H9 (cell line): ENCODE results near the gene CCNJL. TPM values are rescaled to one million over a fixed set of nuclear protein-coding genes. Genes with fewer than 3 reads are reported as not detected.

Experiments
- DNase-seq: peaks from one replicate; pipeline ENCODE4 v3.0.0-alpha.2; 2017
- H2AFZ ChIP-seq: one replicate; pipeline ENCODE4 v1.6.1; 2013; ENCODE audit warnings: mild to moderate bottlenecking, low read length, control low read depth, moderate library complexity
- H2AK5ac ChIP-seq: 2 replicates; pipeline ENCODE4 v1.6.1; 2013; ENCODE audit warnings: low read length, control low read depth, mixed read lengths; ENCODE audit not compliant: insufficient read length
- H2BK120ac ChIP-seq: one replicate; pipeline ENCODE4 v1.6.1; 2013; ENCODE audit warnings: low read depth, mild to moderate bottlenecking, low read length, control low read depth, inconsistent platforms; ENCODE audit not compliant: poor library complexity, severe bottlenecking
- H2BK12ac ChIP-seq: 2 replicates; pipeline ENCODE4 v1.6.1; 2013; ENCODE audit warnings: low read length, control low read depth, mixed read lengths, low read depth; ENCODE audit not compliant: insufficient read length
- H2BK15ac ChIP-seq: 2 replicates; pipeline ENCODE4 v1.6.1; 2013; ENCODE audit warnings: low read depth, low read length, control low read depth
- H2BK20ac ChIP-seq: one replicate; pipeline ENCODE4 v1.6.1; 2013; ENCODE audit warnings: low read depth, mild to moderate bottlenecking, low read length, control low read depth, inconsistent platforms; ENCODE audit not compliant: poor library complexity, severe bottlenecking
- H2BK5ac ChIP-seq: 2 replicates; pipeline ENCODE4 v1.6.1; 2013; ENCODE audit warnings: low read length, control low read depth, mixed read lengths; ENCODE audit not compliant: insufficient read length
- H3K14ac ChIP-seq: 2 replicates; pipeline ENCODE4 v1.6.1; 2013; ENCODE audit warnings: low read length, control low read depth; ENCODE audit not compliant: insufficient read depth
- H3K18ac ChIP-seq: 2 replicates; pipeline ENCODE4 v1.6.1; 2013; ENCODE audit warnings: low read depth, mild to moderate bottlenecking, mixed read lengths, low read length, control low read depth; ENCODE audit not compliant: insufficient read length
- H3K23ac ChIP-seq: 2 replicates; pipeline ENCODE4 v1.6.1; 2013; ENCODE audit warnings: low read length, control low read depth, mixed read lengths, low read depth; ENCODE audit not compliant: insufficient read length
- H3K23me2 ChIP-seq: 2 replicates; pipeline ENCODE4 v1.6.1; 2013; ENCODE audit warnings: low read depth, mild to moderate bottlenecking, mixed read lengths, low read length, control low read depth; ENCODE audit not compliant: insufficient read length, poor library complexity, severe bottlenecking
- H3K27ac ChIP-seq: 2 replicates; pipeline ENCODE4 v1.5.1; 2013; ENCODE audit warnings: low read length, control low read depth, mixed read lengths, low read depth; ENCODE audit not compliant: insufficient read length
- H3K27me3 ChIP-seq: 2 replicates; pipeline ENCODE4 v1.6.1; 2013; ENCODE audit warnings: low read length, control low read depth, inconsistent platforms; ENCODE audit not compliant: insufficient read depth
- H3K4ac ChIP-seq: 2 replicates; pipeline ENCODE4 v1.6.1; 2013; ENCODE audit warnings: low read depth, mild to moderate bottlenecking, control low read depth, inconsistent platforms, low read length, moderate library complexity
- H3K4me1 ChIP-seq: 2 replicates; pipeline ENCODE4 v1.6.1; 2013; ENCODE audit warnings: low read length, control low read depth, inconsistent platforms; ENCODE audit not compliant: insufficient read depth
- H3K4me2 ChIP-seq: 2 replicates; pipeline ENCODE4 v1.6.1; 2013; ENCODE audit warnings: low read length, control low read depth, mixed read lengths; ENCODE audit not compliant: insufficient read length, insufficient read depth
- H3K56ac ChIP-seq: 2 replicates; pipeline ENCODE4 v1.6.1; 2013; ENCODE audit warnings: low read depth, mild to moderate bottlenecking, mixed read lengths, low read length, control low read depth; ENCODE audit not compliant: insufficient read length
- H3K79me1 ChIP-seq: 2 replicates; pipeline ENCODE4 v1.6.1; 2013; ENCODE audit warnings: low read depth, mild to moderate bottlenecking, moderate library complexity, low read length, control low read depth, inconsistent platforms; ENCODE audit not compliant: insufficient read depth, poor library complexity, severe bottlenecking
- H3K79me2 ChIP-seq: 2 replicates; pipeline ENCODE4 v1.6.1; 2013; ENCODE audit warnings: low read length, control low read depth, inconsistent platforms; ENCODE audit not compliant: insufficient read depth
- H3K9ac ChIP-seq: 2 replicates; pipeline ENCODE4 v1.6.1; 2013; ENCODE audit warnings: low read length, control low read depth, mixed read lengths; ENCODE audit not compliant: insufficient read length; ENCODE audit errors: extremely low read depth
- H3K9me3 ChIP-seq: one replicate; pipeline ENCODE4 v1.6.1; 2013; ENCODE audit warnings: low read depth, low read length, inconsistent platforms; ENCODE audit not compliant: control insufficient read depth
- H3T11ph ChIP-seq: one replicate; pipeline ENCODE4 v1.6.1; 2013; ENCODE audit warnings: mild to moderate bottlenecking, low read length, control low read depth, inconsistent platforms
- H4K20me1 ChIP-seq: one replicate; pipeline ENCODE4 v1.6.1; 2013; ENCODE audit not compliant: control insufficient read depth, insufficient read length, insufficient read depth
- H4K5ac ChIP-seq: 2 replicates; pipeline ENCODE4 v1.6.1; 2013; ENCODE audit warnings: low read depth, mild to moderate bottlenecking, mixed read lengths, low read length, control low read depth; ENCODE audit not compliant: insufficient read length
- H4K8ac ChIP-seq: replicated peaks from 2 replicates; pipeline ENCODE4 v1.6.1; 2013; ENCODE audit warnings: low read length, control low read depth, mixed read lengths, low read depth; ENCODE audit not compliant: insufficient read length
- H4K91ac ChIP-seq: 2 replicates; pipeline ENCODE4 v1.6.1; 2013; ENCODE audit warnings: low read depth, mild to moderate bottlenecking, moderate library complexity, mixed read lengths, low read length, control low read depth; ENCODE audit not compliant: insufficient read length
- H3K27ac Mint-ChIP-seq, 3 experiments: 2 replicates in 2 of 3; 3 replicates in 1 of 3; pipeline ENCODE4 v1.8.0; 2020 to 2021; ENCODE audit warnings: mixed read lengths in 3 of 3, mild to moderate bottlenecking in 1 of 3, moderate library complexity in 1 of 3
- H3K27me3 Mint-ChIP-seq: 2 replicates; pipeline ENCODE4 v1.8.0; 2021; ENCODE audit warnings: low read depth, mild to moderate bottlenecking, moderate library complexity, mixed read lengths
- H3K36me3 Mint-ChIP-seq, 3 experiments: 2 replicates in 2 of 3; 3 replicates in 1 of 3; pipeline ENCODE4 v1.8.0; 2020 to 2021; ENCODE audit warnings: low read depth in 3 of 3, mixed read lengths in 3 of 3; ENCODE audit not compliant: insufficient read depth in 1 of 3
- H3K4me1 Mint-ChIP-seq, 2 experiments: 2 replicates each; pipeline ENCODE4 v1.8.0; 2020; ENCODE audit warnings: mixed read lengths in 2 of 2
- H3K4me3 Mint-ChIP-seq, 2 experiments: 2 replicates in 1 of 2; 3 replicates in 1 of 2; pipeline ENCODE4 v1.8.0; 2020 to 2021; ENCODE audit warnings: mild to moderate bottlenecking in 2 of 2, mixed read lengths in 2 of 2, moderate library complexity in 1 of 2
- H3K9me3 Mint-ChIP-seq, 2 experiments: 2 replicates in 1 of 2; 3 replicates in 1 of 2; pipeline ENCODE4 v1.8.0; 2020; ENCODE audit warnings: mild to moderate bottlenecking in 2 of 2, mixed read lengths in 2 of 2, moderate library complexity in 1 of 2
- WGBS: extraction: QIAGEN DNeasy Blood & Tissue Kit; methylation state at CpG from one replicate; pipeline ENCODE4 v1.1.7; 2013; ENCODE audit warnings: missing lambda C conversion rate, low lambda C conversion rate, mixed read lengths; ENCODE audit not compliant: insufficient read length; ENCODE audit errors: extremely low coverage; 5-methylcytosine and 5-hydroxymethylcytosine counted together
- total RNA-seq: library from RNA; stranded (reverse); gene quantifications from 2 replicates; pipeline ENCODE4 v1.2.1, GENCODE V29; 2021
- TF ChIP-seq, protein P1 (sequence below): fragments of 200-600 bp; sonication (generic); conservative IDR thresholded peaks from 3 replicates; pipeline ENCODE4 v1.8.0; 2021; ENCODE audit warnings: antibody characterized with exemption, mild to moderate bottlenecking

The CCNJL gene
- total RNA-seq, 1 experiment from 2014 or later, result 26.9 TPM

DNA sequence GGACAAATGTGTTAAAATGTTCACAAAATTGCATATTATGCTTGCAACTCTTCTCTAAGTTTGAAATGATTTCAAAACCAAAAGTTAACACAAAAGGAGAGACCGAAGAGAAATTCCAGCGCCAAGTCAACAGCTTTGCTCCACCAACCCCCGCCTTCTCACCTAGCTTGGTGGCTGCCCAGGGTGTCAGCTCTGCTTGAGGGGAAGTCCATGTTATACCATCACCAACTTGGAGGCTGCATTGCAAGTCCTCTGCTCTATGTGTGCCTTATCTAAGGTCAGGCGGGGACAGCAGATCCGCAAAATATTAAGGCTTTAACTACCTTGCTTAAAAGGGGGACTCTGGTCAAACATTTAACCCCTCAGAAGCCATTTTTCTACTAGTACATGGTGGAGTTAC lies 14.6 kb downstream of the CCNJL start:
- Histone ChIP-seq H2BK15ac (no peak overlapping the region), H3K9ac (no peak overlapping the region), H4K8ac (no peak overlapping the region), H2AFZ (no peak overlapping the region), H3K79me1 (no peaks in the 10 kb centered on the region), H3K4me2 (no peak overlapping the region), H4K20me1 (no peaks in the 10 kb centered on the region), H3K27me3 (no peaks in the 10 kb centered on the region), H4K91ac (no peak overlapping the region), H2BK20ac (no peak overlapping the region), H3K23me2 (no peaks in the 10 kb centered on the region), H2BK5ac (no peak overlapping the region), H2BK12ac (no peak overlapping the region), H3K18ac (no peak overlapping the region), H3K14ac (no peak overlapping the region; the same call in 1 of the 2 replicates), H3K27ac (no peak overlapping the region), H3K4ac (no peak overlapping the region), H2BK120ac (no peak overlapping the region), H3K9me3 (no peaks in the 10 kb centered on the region), H2AK5ac (no peak overlapping the region), H3T11ph (no peak overlapping the region), H3K23ac (no peak overlapping the region), H4K5ac (no peak overlapping the region), H3K79me2 (peaks cover 13% of the 10 kb centered on the region; the same call in 1 of the 2 replicates), H3K56ac (no peak overlapping the region), H3K4me1 (no peaks in the 10 kb centered on the region; the same call in 1 of the 2 replicates)
- Mint-ChIP-seq H3K4me3 (no peak overlapping the region), H3K27ac (no peak overlapping the region), H3K9me3 (no peaks in the 10 kb centered on the region), H3K27me3 (no peaks in the 10 kb centered on the region), H3K36me3 (peaks cover 2 to 13% (median 10%) of the 10 kb centered on the region in 3 experiments; a peak in 6 of 7 replicates), H3K4me1 (peaks cover 34 to 35% of the 10 kb centered on the region in 2 experiments)
- WGBS, result no CpG with 5 or more reads among the region's 5 CpGs
- DNase-seq, result no peak
- TF ChIP-seq, protein P1, sequence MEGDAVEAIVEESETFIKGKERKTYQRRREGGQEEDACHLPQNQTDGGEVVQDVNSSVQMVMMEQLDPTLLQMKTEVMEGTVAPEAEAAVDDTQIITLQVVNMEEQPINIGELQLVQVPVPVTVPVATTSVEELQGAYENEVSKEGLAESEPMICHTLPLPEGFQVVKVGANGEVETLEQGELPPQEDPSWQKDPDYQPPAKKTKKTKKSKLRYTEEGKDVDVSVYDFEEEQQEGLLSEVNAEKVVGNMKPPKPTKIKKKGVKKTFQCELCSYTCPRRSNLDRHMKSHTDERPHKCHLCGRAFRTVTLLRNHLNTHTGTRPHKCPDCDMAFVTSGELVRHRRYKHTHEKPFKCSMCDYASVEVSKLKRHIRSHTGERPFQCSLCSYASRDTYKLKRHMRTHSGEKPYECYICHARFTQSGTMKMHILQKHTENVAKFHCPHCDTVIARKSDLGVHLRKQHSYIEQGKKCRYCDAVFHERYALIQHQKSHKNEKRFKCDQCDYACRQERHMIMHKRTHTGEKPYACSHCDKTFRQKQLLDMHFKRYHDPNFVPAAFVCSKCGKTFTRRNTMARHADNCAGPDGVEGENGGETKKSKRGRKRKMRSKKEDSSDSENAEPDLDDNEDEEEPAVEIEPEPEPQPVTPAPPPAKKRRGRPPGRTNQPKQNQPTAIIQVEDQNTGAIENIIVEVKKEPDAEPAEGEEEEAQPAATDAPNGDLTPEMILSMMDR, result no peak
